ENCODE results near the gene LRRC8D. TPM values are rescaled to one million over a fixed set of nuclear protein-coding genes. Genes with fewer than 3 reads are reported as not detected.

The LRRC8D gene
- total and polyA plus RNA-seq, 9 of the 15 experiments (the other 6 are each of a cell fraction or from before 2014, with no cell fraction given) = 3.4 to 53.9 (median 15.9) TPM

DNA sequence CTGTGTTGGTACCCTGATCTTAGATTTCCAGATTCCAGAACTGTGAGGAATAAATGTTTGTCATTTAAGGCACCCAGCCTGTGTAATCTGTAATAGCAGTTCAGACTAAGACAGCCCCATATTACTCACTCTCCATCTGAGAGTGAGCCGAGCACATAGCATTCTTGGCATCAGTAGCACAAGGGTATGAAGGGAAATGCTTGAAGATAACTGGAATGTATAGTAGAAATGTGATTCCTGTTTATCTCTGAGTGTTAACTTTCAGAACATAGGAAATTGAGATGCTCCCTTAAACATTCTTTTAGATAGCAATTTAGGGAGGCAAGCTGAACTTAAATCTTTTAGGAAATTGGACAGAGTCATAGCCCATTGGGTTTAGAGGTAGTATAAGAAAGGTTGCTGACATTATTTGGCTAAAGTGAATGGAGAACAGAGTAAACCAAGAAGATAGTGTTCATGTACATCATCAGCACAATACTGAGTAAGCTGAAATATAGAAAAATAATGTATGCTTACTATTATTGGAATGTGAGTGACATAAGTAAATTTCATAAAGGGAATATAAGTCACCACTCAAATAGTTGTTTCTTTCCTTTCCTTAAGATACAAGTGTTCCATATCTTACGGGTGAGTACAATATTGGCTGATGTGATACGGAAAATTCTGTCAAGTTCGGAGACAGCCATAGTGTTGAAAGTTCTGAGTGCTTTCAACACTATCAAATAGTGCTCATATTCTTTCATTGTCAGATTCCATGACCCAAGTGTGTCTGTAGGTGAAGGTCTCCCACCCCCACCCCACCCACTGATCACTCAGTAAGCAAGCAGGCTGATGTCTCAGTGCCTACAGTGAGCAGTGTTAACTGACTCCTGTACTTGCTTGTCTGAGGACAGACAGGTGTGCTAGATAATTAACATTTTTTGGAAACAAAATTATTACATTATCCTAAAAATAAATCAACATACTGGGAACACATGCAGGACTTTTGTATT is 73.7 kb downstream of the LRRC8D start (continued):
- TF ChIP-seq RBM17 (IDR thresholded peaks at IDR 0.05; ENCODE audit: borderline replicate concordance, low read depth, low read length) (no peak), STAT5A (IDR thresholded peaks at IDR 0.05; ENCODE audit: borderline replicate concordance, low read length) (no peak), ZEB2 (IDR thresholded peaks at IDR 0.05) (no peak), MEF2A (IDR thresholded peaks at IDR 0.05; ENCODE audit: control insufficient read depth, low read depth, low read length) (no peak), HLTF (IDR thresholded peaks at IDR 0.05) (no peak), KDM5B (IDR thresholded peaks at IDR 0.05; ENCODE audit: insufficient replicate concordance, low read depth, low read length) (no peak), POLR2AphosphoS2 (IDR thresholded peaks at IDR 0.05; ENCODE audit: low read length) (no peak), TEAD4 (IDR thresholded peaks at IDR 0.05; ENCODE audit: low read length) (0 out of 2 replicates have a peak, but pooled peaks have one; percentile 35), TEAD4 (CRISPR knock-in tag; IDR thresholded peaks at IDR 0.05; ENCODE audit: borderline replicate concordance) (no peak), RBM39 (optimal IDR thresholded peaks at IDR 0.05; ENCODE audit: low read depth, low read length) (no peak), RBM15 (IDR thresholded peaks at IDR 0.05; ENCODE audit: insufficient read depth, low read length) (no peak), MXD1 (CRISPR knock-in tag; IDR thresholded peaks at IDR 0.05; ENCODE audit: borderline replicate concordance, poor library complexity, severe bottlenecking) (no peak), NR2C1 (IDR thresholded peaks at IDR 0.05) (no peak), NR2C1 (tag; IDR thresholded peaks at IDR 0.05) (no peak), SMAD4 (CRISPR knock-in tag; conservative IDR thresholded peaks at IDR 0.05) (no peak), SMARCB1 (IDR thresholded peaks at IDR 0.05; ENCODE audit: insufficient read length, low read depth) (peak; percentile 44), GATA2 (CRISPR knock-in tag; IDR thresholded peaks at IDR 0.05) (no peak), EWSR1 (IDR thresholded peaks at IDR 0.05; ENCODE audit: borderline replicate concordance, low read depth, partially characterized antibody) (no peak), PML (IDR thresholded peaks at IDR 0.05; ENCODE audit: low read length) (no peak), EGR1 (conservative IDR thresholded peaks at IDR 0.05) (peak; percentile 37; the same call in 1 of the 2 replicates)
- TF ChIP-seq, protein P1, sequence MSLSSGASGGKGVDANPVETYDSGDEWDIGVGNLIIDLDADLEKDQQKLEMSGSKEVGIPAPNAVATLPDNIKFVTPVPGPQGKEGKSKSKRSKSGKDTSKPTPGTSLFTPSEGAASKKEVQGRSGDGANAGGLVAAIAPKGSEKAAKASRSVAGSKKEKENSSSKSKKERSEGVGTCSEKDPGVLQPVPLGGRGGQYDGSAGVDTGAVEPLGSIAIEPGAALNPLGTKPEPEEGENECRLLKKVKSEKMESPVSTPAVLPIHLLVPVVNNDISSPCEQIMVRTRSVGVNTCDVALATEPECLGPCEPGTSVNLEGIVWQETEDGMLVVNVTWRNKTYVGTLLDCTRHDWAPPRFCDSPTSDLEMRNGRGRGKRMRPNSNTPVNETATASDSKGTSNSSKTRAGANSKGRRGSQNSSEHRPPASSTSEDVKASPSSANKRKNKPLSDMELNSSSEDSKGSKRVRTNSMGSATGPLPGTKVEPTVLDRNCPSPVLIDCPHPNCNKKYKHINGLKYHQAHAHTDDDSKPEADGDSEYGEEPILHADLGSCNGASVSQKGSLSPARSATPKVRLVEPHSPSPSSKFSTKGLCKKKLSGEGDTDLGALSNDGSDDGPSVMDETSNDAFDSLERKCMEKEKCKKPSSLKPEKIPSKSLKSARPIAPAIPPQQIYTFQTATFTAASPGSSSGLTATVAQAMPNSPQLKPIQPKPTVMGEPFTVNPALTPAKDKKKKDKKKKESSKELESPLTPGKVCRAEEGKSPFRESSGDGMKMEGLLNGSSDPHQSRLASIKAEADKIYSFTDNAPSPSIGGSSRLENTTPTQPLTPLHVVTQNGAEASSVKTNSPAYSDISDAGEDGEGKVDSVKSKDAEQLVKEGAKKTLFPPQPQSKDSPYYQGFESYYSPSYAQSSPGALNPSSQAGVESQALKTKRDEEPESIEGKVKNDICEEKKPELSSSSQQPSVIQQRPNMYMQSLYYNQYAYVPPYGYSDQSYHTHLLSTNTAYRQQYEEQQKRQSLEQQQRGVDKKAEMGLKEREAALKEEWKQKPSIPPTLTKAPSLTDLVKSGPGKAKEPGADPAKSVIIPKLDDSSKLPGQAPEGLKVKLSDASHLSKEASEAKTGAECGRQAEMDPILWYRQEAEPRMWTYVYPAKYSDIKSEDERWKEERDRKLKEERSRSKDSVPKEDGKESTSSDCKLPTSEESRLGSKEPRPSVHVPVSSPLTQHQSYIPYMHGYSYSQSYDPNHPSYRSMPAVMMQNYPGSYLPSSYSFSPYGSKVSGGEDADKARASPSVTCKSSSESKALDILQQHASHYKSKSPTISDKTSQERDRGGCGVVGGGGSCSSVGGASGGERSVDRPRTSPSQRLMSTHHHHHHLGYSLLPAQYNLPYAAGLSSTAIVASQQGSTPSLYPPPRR (CRISPR knock-in tag; IDR thresholded peaks at IDR 0.05; ENCODE audit: borderline replicate concordance) = 0 out of 2 replicates have a peak, but pooled peaks have one; percentile 76
